NK-92 treated with Interleukin-12 subunit alpha and Interleukin-12 subunit beta, amount 100 ng/mL, for 24 hours (cell line): Measurements from ENCODE around the gene PHF2.

Source experiments
- DNase-seq: peaks from one replicate; lab custom pipeline; 2025; lab: John Stamatoyannopoulos, UW

The PHF2 gene

DNA sequence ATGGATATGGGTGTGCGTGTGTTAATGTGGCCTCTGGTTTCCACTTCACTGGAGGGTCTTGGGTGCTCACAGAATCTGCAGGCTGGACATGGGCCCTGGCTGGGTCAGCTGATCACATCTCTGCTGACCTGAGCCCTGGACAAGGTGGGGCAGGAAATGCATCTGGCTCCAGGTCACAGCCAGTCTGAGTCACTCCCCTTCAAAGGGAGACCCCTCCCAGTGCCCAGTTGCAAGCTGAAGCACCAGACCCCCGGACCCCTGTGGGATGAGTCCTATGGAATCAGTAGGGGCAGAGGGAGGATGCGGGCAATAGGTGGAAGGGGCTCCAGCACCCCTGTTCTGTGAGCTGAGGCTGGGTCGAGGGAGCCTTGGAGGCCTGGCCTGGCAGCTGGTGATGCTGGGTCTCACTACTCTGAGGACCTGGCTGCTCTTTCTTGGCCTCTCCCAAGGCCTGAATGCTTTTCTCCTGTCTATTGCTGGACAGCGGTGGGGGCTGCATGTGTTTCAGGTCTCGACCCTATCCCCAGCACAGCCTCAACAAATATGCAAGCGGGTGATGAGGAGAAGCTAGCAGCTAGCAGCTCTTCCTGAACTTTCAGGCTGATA is 54.5 kb downstream of the PHF2 start:
- DNase-seq = no peak

GRCh38 chr9:93633492-93634221 is 57.3 kb downstream of the PHF2 start:
- no peak for DNase-seq

- no peak for DNase-seq
Observed at GRCh38 chr9:93634311-93635185, 58.2 kb downstream of the PHF2 start.

DNA sequence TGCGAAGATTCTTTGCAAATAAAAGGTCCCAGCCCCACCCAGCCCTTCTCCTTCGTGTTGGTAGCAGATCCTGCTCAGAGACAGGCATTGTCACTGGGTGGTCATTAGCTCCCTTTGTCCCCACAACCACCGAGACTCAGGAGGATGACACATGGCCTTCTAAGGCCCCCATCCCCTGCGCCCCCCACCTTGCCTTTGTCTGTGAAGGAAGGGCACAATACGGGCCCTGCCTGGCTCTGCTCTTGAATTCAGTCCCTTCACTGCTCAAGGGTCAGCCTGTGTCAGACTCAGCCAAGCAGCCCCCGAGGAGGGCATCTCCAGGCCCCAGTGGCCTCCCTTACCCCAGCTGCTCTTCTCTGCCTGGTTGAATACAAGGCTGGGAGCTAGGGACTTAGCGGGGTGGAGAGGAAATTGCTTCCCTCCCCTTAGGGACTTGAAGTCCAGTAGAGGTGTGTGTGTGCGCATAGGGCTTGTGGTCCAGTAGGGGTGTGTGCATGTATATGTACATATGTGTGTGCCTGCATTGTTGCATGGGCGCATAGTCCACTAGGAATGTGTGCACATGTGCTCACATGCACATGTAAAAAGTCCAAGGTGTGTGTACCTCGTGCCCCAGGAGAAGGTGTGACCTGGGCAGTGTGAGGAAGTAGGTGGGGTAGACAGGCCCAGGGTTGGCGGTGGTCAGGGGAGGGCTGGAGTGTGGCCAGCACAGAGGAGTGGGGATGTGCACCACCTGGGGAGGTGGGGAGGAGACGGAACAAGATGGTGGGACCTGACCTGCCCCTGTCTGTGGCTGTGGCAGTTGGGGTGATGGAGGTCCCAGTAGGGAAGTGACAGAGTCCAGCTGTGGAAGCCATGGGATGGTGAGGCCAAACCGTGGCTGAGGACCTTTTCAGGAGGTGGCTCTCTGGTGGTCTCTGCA is 59.1 kb downstream of the PHF2 start:
- no peak for DNase-seq

- DNase-seq = no peak
Observed at GRCh38 chr9:93636172-93636661, 59.8 kb downstream of the PHF2 start.

DNA sequence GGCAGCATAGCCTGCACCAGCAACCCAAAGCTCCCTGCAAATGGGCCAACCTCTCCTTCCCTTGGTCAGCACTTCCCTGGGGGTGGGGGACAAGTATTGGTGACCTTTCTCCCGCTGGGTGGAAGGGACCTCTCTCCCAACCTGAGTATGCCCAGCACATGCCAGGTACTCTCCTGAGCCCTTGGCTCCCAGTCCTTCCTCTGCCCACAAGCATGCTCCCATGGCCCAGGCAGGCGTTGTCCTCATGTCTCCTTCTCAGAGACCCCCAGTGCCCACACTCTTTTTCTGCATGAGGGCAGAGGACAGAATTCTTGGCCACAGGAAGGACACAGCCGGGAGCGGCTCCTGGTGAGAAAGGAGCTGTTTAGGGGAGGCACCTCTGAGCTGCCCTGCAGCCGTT is 60.3 kb downstream of the PHF2 start:
- DNase-seq = no peak

DNA sequence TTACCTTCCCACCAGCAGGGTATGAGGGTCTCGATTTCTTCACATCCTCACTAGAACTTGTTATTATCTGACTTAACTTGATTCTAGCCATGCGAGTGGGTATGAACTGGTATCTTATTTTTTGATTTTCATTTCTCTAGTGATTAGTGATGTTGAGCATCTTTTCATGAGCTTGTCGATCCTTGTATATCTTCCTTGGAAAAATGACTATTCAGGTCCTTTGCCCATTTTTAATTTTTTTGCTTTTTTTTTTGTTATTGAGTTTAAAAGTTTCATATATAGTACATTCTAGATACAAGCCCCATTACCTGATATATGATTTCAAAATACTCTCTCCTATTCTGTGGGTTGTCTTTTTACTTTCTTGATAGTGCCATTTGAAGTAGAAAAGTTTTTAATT is 61.5 kb downstream of the PHF2 start:
- no peak for DNase-seq

DNA sequence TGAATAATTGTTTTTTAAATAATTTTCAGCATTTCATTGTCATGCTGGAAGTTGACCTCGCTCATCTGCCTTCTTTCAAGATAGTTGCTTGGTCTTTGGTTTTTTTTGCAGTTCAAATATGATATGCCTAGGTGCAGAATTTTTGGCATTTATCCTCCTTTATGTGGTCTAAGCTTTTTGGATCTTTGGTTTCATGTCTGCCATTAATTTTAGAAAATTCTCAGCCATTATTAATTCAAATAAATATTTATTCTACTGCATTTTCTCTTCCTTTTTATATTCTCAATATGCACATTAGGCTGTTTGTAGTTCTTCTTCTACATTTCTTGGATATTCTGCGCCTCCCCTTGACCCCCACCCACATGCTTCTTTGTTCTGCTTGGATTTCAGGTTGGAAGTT is 63.6 kb downstream of the PHF2 start:
- no peak for DNase-seq

- DNase-seq = no peak
Observed at GRCh38 chr9:93642961-93643360, 66.6 kb downstream of the PHF2 start.

GRCh38 chr9:93644397-93645088 is 68.2 kb downstream of the PHF2 start:
- no peak for DNase-seq

GRCh38 chr9:93645149-93645889 is 68.9 kb downstream of the PHF2 start:
- DNase-seq = no peak

GRCh38 chr9:93645921-93646639 is 69.7 kb downstream of the PHF2 start:
- no peak for DNase-seq

DNA sequence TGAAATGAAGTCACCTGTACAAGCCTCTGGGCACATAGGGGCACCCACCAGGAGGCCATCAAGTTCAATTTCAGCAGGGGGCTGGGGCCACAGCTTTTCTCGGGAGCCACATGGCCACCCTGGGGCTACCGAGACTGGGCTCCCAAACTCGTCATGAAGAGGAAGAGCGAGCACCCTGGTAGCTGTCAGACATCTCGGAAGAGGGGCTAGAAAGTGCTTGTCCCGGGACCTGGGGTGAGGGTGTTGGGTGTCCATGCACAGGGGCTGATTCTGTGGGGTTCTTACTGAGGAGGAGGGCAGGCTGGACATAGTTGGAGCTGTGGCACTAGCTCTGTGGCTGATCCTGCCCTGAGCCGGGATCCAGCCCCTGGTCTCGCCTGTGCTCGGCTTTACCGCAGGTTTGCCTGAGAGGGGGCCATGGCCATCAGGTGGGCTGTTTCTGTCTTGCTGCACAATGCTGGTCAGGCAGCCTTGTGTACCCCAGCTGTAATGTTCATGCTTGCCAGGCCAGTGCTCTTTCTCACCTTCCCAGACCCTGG is 70.3 kb downstream of the PHF2 start:
- DNase-seq = no peak

- DNase-seq = no peak
Observed at GRCh38 chr9:93648181-93648580, 71.8 kb downstream of the PHF2 start.

DNA sequence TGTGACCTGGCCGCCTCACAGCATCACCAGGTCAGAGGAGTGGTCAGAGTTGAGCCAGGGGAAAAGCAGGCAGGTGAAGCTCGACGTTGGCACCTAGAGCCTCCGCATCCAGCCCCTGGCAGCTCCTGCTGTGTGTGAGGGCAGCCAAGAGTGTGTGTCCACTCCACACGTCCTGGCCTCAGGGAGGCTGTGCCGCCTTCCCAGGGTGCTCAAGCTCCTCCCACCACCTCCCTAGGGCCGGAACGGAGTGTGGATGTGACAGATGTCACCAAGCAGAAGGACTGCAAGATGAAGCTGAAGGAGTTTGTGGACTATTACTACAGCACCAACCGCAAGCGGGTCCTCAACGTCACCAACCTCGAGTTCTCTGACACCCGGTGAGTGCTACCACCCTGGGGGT is 72.5 kb downstream of the PHF2 start:
- DNase-seq = no peak

DNA sequence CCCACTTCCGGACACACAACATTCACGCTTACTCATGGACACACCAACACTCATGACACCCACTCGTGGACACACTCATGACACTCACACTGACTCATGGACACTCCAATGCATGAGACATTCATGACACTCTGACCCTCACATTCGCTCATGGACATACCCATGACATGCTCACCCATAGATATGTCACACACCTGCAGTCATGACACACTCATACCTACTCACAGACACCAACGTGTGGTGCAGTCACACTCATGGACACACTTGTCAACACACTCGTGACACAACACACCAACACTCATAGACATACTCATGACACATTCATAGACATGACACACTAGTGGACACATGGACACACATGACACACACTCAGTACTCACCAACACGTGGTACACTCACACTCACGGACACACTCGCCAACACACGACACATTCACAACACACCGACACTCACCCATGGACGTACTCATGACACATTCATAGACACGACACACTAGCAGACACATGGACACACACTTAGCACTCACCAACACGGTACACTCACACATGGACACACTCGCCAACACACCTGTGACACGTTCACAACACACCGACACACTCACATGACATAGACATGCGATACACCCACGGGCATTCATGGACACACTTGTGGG is 73.4 kb downstream of the PHF2 start:
- DNase-seq = no peak

- DNase-seq = no peak
Observed at GRCh38 chr9:93650448-93650847, 74.1 kb downstream of the PHF2 start.

DNA sequence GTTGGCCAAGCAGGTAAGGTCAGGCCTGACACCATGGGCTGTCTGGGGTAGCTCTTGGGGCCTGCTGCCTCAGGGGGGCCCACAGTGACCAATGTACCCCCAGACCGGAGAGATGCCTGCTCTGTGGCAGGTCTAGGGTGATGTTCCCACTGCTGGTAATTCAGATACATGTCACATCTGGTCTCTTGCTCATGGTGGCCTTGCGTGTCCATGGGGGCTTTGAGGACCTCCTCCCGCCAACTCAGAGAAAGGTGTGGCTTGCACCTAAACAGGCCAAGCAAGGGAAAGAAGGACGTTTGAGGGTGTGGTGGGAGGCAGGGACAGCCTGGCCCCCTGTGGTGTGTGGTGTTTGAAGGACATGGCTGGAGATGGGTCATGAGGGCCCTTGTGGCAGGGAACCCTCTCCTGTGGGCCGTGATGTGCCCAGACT is 75.2 kb downstream of the PHF2 start:
- DNase-seq = no peak
